CD4-positive, alpha-beta T cell treated with Interferon gamma for 1 hour (primary cell): ENCODE data around the gene ITGA5.

Source experiments
- DNase-seq: peaks from one replicate; pipeline ENCODE4 v3.0.0-alpha.2; 2020

The ITGA5 gene

DNA sequence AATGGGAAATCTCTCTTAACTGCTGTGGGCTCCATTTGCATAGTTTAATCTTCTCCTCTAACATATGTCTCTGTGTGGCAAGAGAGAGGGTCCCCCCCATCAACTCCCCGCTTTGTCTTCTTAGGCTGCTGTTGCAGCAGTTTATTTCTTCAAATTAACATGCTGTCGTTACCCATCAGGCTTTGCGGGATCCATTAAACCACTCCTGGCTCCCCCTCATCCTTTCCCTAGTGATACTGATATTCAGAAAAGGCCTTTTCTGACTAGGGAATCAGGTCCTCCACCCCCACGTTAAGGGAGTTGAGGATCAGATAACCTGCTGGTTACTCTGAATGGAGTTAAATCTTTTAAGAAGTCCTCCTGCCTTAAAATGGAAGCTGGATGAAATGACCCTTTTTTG, 70.0 kb downstream of the ITGA5 start:
- no peak for DNase-seq
